Measurements from ENCODE around the gene SCLT1.

SCLT1 gene

DNA sequence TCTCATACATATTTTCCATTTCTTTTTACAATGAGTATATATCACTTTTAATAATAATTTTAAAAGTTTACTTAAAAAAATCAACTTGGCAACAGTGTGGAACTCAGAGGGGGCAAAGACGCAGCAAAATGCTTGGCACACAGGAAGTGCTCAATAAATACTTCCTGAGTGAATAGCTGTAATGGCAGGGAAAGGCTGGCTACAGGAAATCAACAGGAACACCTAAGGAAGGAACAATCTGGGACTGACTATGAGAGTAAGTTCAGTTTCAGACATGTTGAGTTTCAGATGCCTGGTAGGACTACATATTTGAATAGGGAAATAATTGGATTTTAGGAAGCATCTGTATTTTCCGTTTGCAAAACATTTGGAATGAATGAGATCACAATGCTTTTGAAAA, 137.6 kb downstream of the SCLT1 start:
- DNase-seq: no peak

GRCh38 chr4:128954941-128955340, 138.4 kb downstream of the SCLT1 start:
- DNase-seq: no peak

- no peak for DNase-seq
Measured at GRCh38 chr4:128951316-128951715, 142.0 kb downstream of the SCLT1 start.

DNA sequence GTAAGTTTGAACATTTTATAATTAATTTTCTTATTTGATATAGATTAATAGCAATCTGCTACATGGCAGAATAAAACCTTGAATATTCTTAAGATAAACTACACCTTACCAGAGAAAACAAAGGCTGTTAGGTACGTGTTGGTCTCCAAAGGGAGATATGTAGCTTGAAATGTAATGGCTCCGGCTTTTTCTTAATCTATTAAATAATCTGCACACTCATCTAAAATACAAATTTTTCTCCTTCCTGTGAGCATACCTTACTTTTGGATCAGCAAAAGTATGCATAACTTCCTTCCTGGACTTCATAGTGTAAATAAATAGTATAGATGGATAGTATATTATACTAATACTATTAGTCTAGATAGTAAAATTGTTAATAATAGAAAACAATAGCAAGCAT, 142.5 kb downstream of the SCLT1 start:
- DNase-seq: no peak

DNA sequence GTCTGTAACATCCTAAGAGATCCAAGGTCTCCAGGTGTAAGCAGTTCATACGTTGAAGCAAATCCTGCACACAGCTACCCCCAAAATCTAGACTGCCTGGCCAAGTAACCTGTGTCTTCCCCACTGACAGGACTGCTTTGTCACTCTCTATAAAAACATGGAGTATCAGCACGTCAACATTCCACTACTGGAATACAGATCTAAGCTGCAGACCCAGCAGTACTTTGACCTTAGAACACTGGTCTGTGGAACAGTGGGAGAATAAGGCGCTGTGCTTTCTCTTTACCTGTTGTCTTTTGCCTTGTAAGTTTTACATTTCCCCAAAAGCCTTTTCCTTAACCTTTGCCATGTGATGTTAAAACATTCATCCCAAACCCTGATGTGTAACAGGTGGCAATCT, 146.4 kb downstream of the SCLT1 start:
- no peak for DNase-seq

- DNase-seq: no peak
Measured at GRCh38 chr4:128942607-128943006, 150.7 kb downstream of the SCLT1 start.

DNA sequence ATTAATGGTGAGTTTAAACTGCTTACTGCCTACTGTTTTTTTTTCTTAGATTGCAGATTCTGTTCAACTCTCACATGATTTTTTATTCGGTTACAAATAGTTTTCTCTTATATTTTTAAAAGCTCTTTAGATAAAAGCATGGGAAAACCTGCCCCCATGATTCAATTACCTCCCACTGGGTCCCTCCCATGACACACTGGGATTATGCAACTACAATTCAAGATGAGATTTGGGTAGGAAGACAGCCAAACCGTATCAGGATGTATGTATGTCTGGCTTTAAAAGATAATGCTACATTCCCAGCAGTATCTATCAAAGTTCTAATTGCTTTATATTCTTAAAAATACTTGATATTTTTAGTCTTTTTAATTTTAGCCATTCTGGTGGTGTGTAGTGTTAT, 152.4 kb downstream of the SCLT1 start:
- DNase-seq: no peak

DNA sequence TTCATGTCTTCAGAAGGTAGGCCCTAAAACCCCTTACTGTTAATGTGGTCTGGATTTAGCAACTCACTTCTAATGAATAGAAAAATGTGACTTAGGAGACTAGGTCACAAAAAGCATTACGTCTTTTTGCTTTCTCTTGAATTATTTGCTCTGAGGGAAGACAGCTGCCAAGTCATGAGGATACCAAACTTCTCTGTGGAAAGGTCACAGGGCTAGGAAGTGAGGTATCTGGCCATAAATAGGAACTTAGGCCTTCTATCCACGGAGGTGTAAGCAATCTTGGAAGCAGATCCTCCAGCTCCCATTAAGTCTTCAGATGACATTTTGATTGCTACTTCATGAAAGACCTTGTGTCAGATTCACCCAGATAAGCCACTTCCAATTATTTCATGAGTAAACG, 163.3 kb downstream of the SCLT1 start:
- no peak for DNase-seq

- no peak for DNase-seq
Measured at GRCh38 chr4:128924951-128925350, 168.4 kb downstream of the SCLT1 start.

GRCh38 chr4:128921954-128922353, 171.4 kb downstream of the SCLT1 start:
- no peak for DNase-seq

- DNase-seq: no peak
Measured at GRCh38 chr4:128917781-128918180, 175.6 kb downstream of the SCLT1 start.

- DNase-seq: peak; percentile 85
Measured at GRCh38 chr4:128916832-128917231, 176.5 kb downstream of the SCLT1 start.

- DNase-seq: no peak
Measured at GRCh38 chr4:128915544-128915943, 177.8 kb downstream of the SCLT1 start.

DNA sequence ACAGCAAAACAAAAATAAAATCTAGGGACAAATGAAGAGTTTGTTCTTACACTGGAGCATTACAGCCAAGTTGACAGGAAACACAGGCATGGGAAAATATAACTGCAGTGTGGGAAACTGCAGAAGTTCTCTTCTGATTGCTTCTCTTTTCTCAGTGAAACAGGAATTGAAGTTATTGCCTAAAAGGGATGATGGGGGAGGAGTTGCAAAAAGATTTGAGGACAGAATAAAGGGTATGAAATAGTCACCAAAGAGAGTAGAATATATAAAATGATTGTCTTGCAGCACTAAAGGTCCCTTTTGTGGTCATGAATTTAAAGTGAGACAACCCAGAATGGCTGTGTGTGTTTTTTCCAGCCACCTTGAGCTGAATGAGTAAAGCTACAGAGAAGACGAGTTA, 180.1 kb downstream of the SCLT1 start:
- peak; percentile 84 for DNase-seq

- DNase-seq: peak; percentile 32
Measured at GRCh38 chr4:128908735-128909134, 184.6 kb downstream of the SCLT1 start.

DNA sequence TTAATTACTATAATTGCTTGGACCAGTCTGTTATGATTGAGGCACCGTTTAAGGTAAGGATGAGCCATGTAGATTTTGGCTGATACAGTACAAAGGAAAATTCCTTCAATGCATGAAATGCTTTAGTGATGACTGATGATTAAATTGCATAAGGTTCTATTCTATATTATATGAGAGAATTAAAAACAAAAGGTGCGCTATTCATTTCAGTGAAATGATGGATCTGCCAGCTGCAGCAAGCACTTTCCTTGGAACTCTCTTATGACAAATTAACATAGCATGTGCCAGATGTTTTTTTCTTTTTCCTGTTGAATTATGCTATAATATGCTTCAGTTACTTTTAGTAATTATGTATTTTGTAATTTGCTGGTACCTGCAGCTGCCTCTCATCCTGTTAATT, 185.4 kb downstream of the SCLT1 start:
- DNase-seq: no peak

DNA sequence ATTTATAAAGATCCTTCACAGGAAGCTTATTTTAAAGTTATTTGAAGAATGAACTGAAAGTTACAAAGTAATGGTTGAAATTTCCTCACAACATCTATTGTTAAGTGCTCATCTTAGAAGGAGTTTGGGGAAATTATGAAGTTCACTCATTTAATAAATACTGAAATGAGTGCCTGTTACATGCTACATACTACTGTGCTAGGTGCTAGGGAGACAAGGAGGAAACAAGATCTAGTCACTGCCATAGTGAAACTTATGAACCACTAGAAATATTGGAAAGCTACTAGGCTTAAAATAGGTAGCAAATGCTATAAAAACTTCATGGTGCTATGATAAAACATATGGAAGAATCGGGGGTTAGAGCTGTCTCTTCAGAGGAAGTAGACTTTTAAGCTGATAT, 186.8 kb downstream of the SCLT1 start:
- no peak for DNase-seq

GRCh38 chr4:128904821-128905220, 188.5 kb downstream of the SCLT1 start:
- no peak for DNase-seq

DNA sequence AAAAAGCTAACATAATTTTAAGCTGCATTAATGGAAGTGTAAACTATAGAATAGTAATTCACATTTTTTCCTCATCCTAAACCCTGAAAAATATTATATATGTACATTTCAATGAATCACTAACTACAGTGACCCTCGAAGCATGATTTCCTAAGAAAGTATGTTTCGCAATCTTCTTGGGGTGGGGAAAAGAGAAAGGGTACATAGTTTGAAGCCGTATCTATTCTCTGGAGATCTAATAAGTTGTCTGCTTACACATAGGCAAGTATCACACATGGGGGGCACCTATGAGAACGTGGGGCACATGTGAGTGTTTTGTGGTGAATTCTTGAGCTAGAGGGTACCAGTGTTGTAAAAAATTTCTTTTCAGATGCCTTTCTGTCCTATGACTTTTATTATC, 212.7 kb downstream of the SCLT1 start:
- no peak for DNase-seq

DNA sequence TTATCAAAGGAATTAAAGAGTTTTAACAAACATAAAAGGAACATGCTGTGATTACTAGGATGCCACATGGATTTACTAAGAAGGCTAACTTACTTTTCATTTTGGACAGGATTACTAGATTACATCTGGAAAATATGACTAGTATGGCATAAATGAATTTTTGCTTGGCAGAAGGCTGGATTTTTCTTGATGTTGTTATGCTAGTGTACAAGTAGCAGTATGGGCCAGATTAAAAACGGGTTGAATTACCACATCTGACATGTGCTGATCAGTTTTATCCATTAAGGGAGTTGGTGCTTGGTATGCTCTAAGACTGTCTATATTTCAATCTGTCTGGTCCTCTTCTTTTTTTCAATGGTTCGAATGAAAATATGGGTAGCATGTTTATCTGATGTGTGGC, 213.4 kb downstream of the SCLT1 start:
- DNase-seq: no peak

DNA sequence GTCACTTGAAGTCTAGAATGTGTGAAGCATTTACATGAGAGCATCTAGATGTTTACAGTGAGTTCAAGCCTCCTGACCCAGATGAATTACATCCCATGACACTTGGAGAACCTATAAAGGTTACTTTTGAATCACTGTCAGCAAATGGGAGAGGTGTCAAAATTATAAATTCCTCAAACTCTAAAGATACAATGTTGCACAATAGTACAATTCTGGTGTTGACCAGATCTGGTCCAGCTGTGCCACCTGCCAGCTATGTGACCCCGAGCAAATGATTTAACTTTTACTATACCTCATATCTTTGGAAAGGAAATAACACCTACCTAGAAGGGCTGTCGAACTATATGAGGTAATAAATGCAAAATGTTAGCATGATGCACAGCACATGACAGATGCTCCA, 214.1 kb downstream of the SCLT1 start:
- no peak for DNase-seq

DNA sequence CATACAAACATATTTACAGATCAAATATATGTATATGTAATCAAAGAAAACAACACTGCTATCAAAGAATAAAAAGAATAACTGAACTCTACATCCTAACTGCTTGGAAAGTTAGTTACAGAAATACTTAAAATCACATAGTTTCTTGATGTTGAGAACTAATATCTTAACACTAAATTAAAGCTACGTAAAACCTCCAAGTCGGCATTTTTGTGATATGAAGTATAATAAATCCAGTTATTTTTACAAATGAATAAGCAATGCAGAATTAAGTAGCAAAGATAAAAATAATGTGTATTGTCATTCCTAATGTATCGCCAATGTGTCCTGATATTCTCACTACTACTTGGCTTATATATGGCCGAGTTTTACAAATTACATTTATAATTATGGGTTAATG, 215.4 kb downstream of the SCLT1 start:
- no peak for DNase-seq

DNA sequence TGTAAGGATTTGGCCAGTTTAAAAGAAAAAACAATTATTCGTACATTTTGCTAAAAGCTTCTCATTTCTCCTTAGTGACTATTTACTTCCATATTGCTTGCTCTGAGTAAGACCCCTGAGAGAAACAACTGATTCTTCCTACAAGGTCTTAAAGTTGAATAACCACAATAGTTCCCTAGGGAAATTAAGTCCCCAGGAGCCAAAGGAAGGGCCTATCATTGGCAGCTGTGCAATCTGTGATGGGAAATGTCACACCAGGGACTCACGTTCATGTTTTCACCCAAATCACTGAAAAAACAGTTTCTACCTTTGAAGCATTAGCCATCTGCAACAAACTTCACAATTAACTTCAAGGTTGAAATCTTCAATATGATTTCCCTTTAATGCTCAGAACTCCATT, 217.1 kb downstream of the SCLT1 start:
- DNase-seq: no peak

- DNase-seq: no peak
Measured at GRCh38 chr4:128871948-128872347, 221.4 kb downstream of the SCLT1 start.

DNA sequence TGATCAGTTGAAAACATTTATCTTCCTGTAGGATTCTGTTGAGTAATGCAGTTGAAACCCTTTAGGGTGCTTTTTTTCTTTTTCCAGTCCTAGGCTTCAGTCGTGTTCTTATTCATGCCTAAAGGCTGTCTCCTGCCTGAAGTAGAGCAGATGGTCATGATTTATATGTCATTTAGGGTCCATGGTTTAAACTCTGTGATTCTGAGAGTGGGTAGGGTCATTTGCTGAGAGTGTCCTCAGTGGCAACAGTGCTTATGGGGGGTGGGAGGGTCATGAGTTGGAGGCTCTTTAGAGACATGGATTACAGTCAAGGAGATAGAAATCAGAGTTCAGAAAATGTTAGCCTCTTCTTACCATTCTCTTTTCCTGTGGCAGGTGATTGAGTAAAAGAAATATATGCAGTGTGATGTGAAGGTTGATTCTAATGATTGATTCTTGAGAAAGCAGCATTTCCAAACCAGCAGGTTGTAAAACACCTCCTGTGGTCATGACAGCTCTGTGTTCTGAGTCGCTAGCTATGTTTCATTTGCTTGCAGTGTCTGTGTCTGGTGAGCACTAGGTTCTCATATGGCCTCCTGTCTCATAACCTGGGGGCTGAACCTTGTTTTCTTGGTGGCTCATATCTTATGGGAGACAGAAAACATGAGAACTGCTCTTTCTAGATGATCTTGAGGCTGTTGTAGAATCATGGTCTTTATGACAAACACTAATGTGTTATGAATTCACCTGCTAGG, 223.4 kb downstream of the SCLT1 start:
- DNase-seq: no peak

GRCh38 chr4:128868758-128869157, 224.6 kb downstream of the SCLT1 start:
- DNase-seq: no peak
